Lower leg skin (tissue), 4 donors: ENCODE measurements around the gene MSN. TPM values are rescaled to one million over a fixed set of nuclear protein-coding genes. Genes with fewer than 3 reads are reported as not detected.
A peak's percentile ranks its signal among the peaks of the same experiment; 100 is the strongest.

Experiments used
- DNase-seq, 2 donors: peaks; one replicate each; pipeline ENCODE4 v3.0.0-alpha.2; 2019; ENCODE audit warnings: low spot score in 2 of 2
- H3K4me3 ChIP-seq: fragments of 200-600 bp; sonication (generic); 2 replicates; pipeline ENCODE4 v1.5.1; 2017; ENCODE audit warnings: mild to moderate bottlenecking, low read depth; ENCODE audit not compliant: poor library complexity, severe bottlenecking
- CTCF ChIP-seq, 3 donors: fragments of 450-650 bp; IDR thresholded peaks; one replicate each; pipeline ENCODE4 v1.5.1; 2016; ENCODE audit warnings: antibody characterized with exemption in 3 of 3, mild to moderate bottlenecking in 3 of 3, moderate library complexity in 2 of 3
- POLR2A ChIP-seq, 2 donors: fragments of 450-650 bp; IDR thresholded peaks; one replicate each; pipeline ENCODE4 v1.6.1; 2016 to 2017; ENCODE audit warnings: antibody characterized with exemption in 2 of 2, mild to moderate bottlenecking in 1 of 2, moderate library complexity in 1 of 2
- WGBS, 2 donors: methylation state at CpG; one replicate each; pipeline ENCODE4 v1.1.5; 2018; 5-methylcytosine and 5-hydroxymethylcytosine counted together
- intact Hi-C: fragments of 100-400 bp; cut with DNase I; formaldehyde crosslinking; loops from one replicate; pipeline ENCODE4 v1.15.0; 2023; ENCODE audit warnings: low total_unique reads
- total RNA-seq, 4 donors: library from RNA; depleted of rRNA; stranded (reverse); fragments of >200 nt; gene quantifications; one replicate each; pipeline ENCODE4 v1.1.0, GENCODE V29; 2016

MSN gene
- total RNA-seq, 4 donors from 2014 or later, result 108 to 180 (median 120) TPM

GRCh38 chrX:65726715-65727114 lies 59.3 kb downstream of the MSN start:
- 33 to 67% methylated on average over 1 of the region's 1 CpG for WGBS, 2 donors
- intact Hi-C loops, result loop anchor here (10.0 kb wide), 1 partner anchor 142 kb away; no protein-coding TSS in a partner anchor
- DNase-seq, result no peak
- TF ChIP-seq POLR2A (IDR thresholded peaks at IDR 0.05) (no peak), CTCF (IDR thresholded peaks at IDR 0.05) (no peak)
- H3K4me3 ChIP-seq, result no peak overlapping the region

- TF ChIP-seq POLR2A (IDR thresholded peaks at IDR 0.05) (no peak), CTCF (IDR thresholded peaks at IDR 0.05) (no peak)
- DNase-seq, result peak in 1 of 2 donors; percentile 64
- no peak overlapping the region for H3K4me3 ChIP-seq
- 76 to 85% methylated on average over 1 of the region's 1 CpG for WGBS, 2 donors
- intact Hi-C loops, result loop anchor here (10.0 kb wide), 1 partner anchor 253 kb away; no protein-coding TSS in a partner anchor
Measured at GRCh38 chrX:65731684-65732289, 64.3 kb downstream of the MSN start.

GRCh38 chrX:65740909-65741308 lies 73.5 kb downstream of the MSN start:
- TF ChIP-seq CTCF (IDR thresholded peaks at IDR 0.05) (no peak), POLR2A (IDR thresholded peaks at IDR 0.05) (no peak)
- intact Hi-C loops, result no loop called here
- no peak overlapping the region for H3K4me3 ChIP-seq
- no peak for DNase-seq

GRCh38 chrX:65741823-65742222 lies 74.4 kb downstream of the MSN start:
- DNase-seq, result no peak
- intact Hi-C loops, result no loop called here
- no peak for TF ChIP-seq CTCF (IDR thresholded peaks at IDR 0.05)
- TF ChIP-seq POLR2A (IDR thresholded peaks at IDR 0.05), result no peak
- 63 to 84% methylated on average over 2 of the region's 2 CpGs for WGBS, 2 donors
- no peak overlapping the region for H3K4me3 ChIP-seq

- TF ChIP-seq CTCF (IDR thresholded peaks at IDR 0.05) (no peak), POLR2A (IDR thresholded peaks at IDR 0.05) (no peak)
- intact Hi-C loops, result no loop called here
- 63 to 73% methylated on average over 1 of the region's 1 CpG for WGBS, 2 donors
- no peak for DNase-seq
- H3K4me3 ChIP-seq, result no peak overlapping the region
Measured at GRCh38 chrX:65744965-65745364, 77.5 kb downstream of the MSN start.

GRCh38 chrX:65745427-65745826 lies 78.0 kb downstream of the MSN start:
- no peak for DNase-seq
- intact Hi-C loops, result no loop called here
- no peak for TF ChIP-seq CTCF (IDR thresholded peaks at IDR 0.05)
- TF ChIP-seq POLR2A (IDR thresholded peaks at IDR 0.05), result no peak
- WGBS, 2 donors, result 60 to 66% methylated on average over 6 of the region's 6 CpGs
- no peak overlapping the region for H3K4me3 ChIP-seq
